Gastrocnemius medialis (tissue), 4 donors: ENCODE results near the gene WWP2. TPM values are rescaled to one million over a fixed set of nuclear protein-coding genes. Genes with fewer than 3 reads are reported as not detected.

Experiments used
- ATAC-seq, 2 donors: fragments of 150-250 bp; one replicate each; pipeline ENCODE4 v1.9.1; 2016
- DNase-seq, 2 donors: peaks; one replicate each; pipeline ENCODE4 v3.0.0-alpha.2; 2019
- H3K27ac ChIP-seq, 4 donors: fragments of 200-600 bp; sonication (generic); 1 replicate in 1 of 4; 2 replicates in 3 of 4; pipeline ENCODE4 v1.5.1; 2016 to 2018; ENCODE audit warnings: mild to moderate bottlenecking in 2 of 4, moderate library complexity in 1 of 4
- H3K27me3 ChIP-seq, 3 donors: fragments of 200-600 bp; sonication (generic) in 2 of 3; 1 replicate in 1 of 3; 2 replicates in 2 of 3; pipeline versions ENCODE4 v1.5.1 to v1.6.0; 2016 to 2019; ENCODE audit warnings: mild to moderate bottlenecking in 1 of 3, moderate library complexity in 1 of 3
- H3K36me3 ChIP-seq, 2 donors: fragments of 200-600 bp; sonication (generic) in 1 of 2; one replicate each; pipeline ENCODE4 v1.5.1; 2017 to 2018
- H3K4me1 ChIP-seq, 2 donors: fragments of 200-600 bp; sonication (generic) in 1 of 2; one replicate each; pipeline ENCODE4 v1.5.1; 2016 to 2017; ENCODE audit warnings: mild to moderate bottlenecking in 2 of 2
- H3K4me3 ChIP-seq, 4 donors: fragments of 200-600 bp; sonication (generic) in 3 of 4; 1 replicate in 1 of 4; 2 replicates in 3 of 4; pipeline ENCODE4 v1.5.1; 2016 to 2019; ENCODE audit warnings: mild to moderate bottlenecking in 2 of 4
- H3K9me3 ChIP-seq, 3 donors: fragments of 200-600 bp; sonication (generic) in 2 of 3; 1 replicate in 1 of 3; 2 replicates in 2 of 3; pipeline ENCODE4 v1.5.1; 2016 to 2019
- CTCF ChIP-seq, 5 experiments: fragments of 450-650 bp in 3 of 5; fragments of 200-600 bp in 2 of 5; sonication (generic) in 2 of 5; IDR thresholded peaks in 4 of 5; conservative IDR thresholded peaks in 1 of 5; 1 replicate in 4 of 5; 2 replicates in 1 of 5; pipeline ENCODE4 v1.5.1; 2016 to 2019; ENCODE audit warnings: antibody characterized with exemption in 5 of 5, mild to moderate bottlenecking in 3 of 5, moderate library complexity in 3 of 5
- POLR2A ChIP-seq, 2 donors: fragments of 450-650 bp; IDR thresholded peaks; one replicate each; pipeline ENCODE4 v1.6.1; 2017; ENCODE audit warnings: antibody characterized with exemption in 2 of 2, mild to moderate bottlenecking in 2 of 2, moderate library complexity in 2 of 2
- in situ Hi-C, 4 donors: fragments of 200-750 bp; cut with MboI; loops; one replicate each; pipeline versions ENCODE4 v1.15.0 to v1.8.0; 2017; ENCODE audit warnings: low sequenced_read_pairs in 4 of 4
- intact Hi-C: fragments of 100-400 bp; cut with DNase I; formaldehyde crosslinking; loops from one replicate; pipeline ENCODE4 v1.15.1; 2023; ENCODE audit warnings: low total_unique reads
- total RNA-seq, 4 donors: library from RNA; depleted of rRNA; stranded (reverse); fragments of >200 nt; gene quantifications; one replicate each; pipeline versions ENCODE4 v1.1.0 to v1.2.3, GENCODE V29; 2016

The WWP2 gene
- total RNA-seq, 4 donors from 2014 or later: 29.4 to 35.6 (median 31.8) TPM

GRCh38 chr16:69816996-69817395 is 54.9 kb downstream of the WWP2 start:
- intact Hi-C loops (no loop called here), in situ Hi-C loops (no loop called here)
- no peak for TF ChIP-seq POLR2A (IDR thresholded peaks at IDR 0.05)
- TF ChIP-seq CTCF (IDR thresholded peaks at IDR 0.05 in 4 of 5, conservative IDR thresholded peaks at IDR 0.05 in 1 of 5): no peak
- Histone ChIP-seq H3K27ac (no peak overlapping the region), H3K4me1 (peaks cover 4 to 5% of the 10 kb centered on the region in 2 donors), H3K27me3 (no peaks in the 10 kb centered on the region), H3K36me3 (no peaks in the 10 kb centered on the region), H3K9me3 (no peaks in the 10 kb centered on the region), H3K4me3 (no peak overlapping the region)
- ATAC-seq: no peak
- DNase-seq: no peak

- TF ChIP-seq CTCF (IDR thresholded peaks at IDR 0.05 in 4 of 5, conservative IDR thresholded peaks at IDR 0.05 in 1 of 5) (no peak), POLR2A (IDR thresholded peaks at IDR 0.05) (no peak)
- H3K4me1 ChIP-seq: peaks cover 8 to 10% of the 10 kb centered on the region in 2 donors
- in situ Hi-C loops: no loop called here
Observed at GRCh38 chr16:69818891-69819545, 56.9 kb downstream of the WWP2 start.

GRCh38 chr16:69820926-69821541 is 58.9 kb downstream of the WWP2 start:
- DNase-seq: peak in 1 of 2 donors; percentile 30
- Histone ChIP-seq H3K9me3 (no peaks in the 10 kb centered on the region), H3K27me3 (no peaks in the 10 kb centered on the region), H3K27ac (peak overlapping the region in 3 of 4 donors; percentile 3 to 27 (median 4)), H3K4me1 (peaks cover 8 to 10% of the 10 kb centered on the region in 2 donors), H3K4me3 (peak overlapping the region in 3 of 4 donors; percentile 2 to 22 (median 15)), H3K36me3 (no peaks in the 10 kb centered on the region)
- peak; percentile 65 to 71 for ATAC-seq
- TF ChIP-seq CTCF (IDR thresholded peaks at IDR 0.05 in 4 of 5, conservative IDR thresholded peaks at IDR 0.05 in 1 of 5) (no peak), POLR2A (IDR thresholded peaks at IDR 0.05) (no peak)
- intact Hi-C loops (no loop called here), in situ Hi-C loops (no loop called here)

More at GRCh38 chr16:69818891-69819545, 56.9 kb downstream of the WWP2 start:
- H3K27ac ChIP-seq: no peak overlapping the region
- no peaks in the 10 kb centered on the region for H3K9me3 ChIP-seq
- ATAC-seq (no peak), DNase-seq (no peak)
- no peaks in the 10 kb centered on the region for H3K36me3 ChIP-seq
- no peak overlapping the region for H3K4me3 ChIP-seq
- intact Hi-C loops: no loop called here
- no peaks in the 10 kb centered on the region for H3K27me3 ChIP-seq

- intact Hi-C loops: no loop called here
- in situ Hi-C loops: no loop called here
- H3K27me3 ChIP-seq: no peaks in the 10 kb centered on the region
- ATAC-seq (no peak), DNase-seq (no peak)
- H3K9me3 ChIP-seq: no peaks in the 10 kb centered on the region
- H3K4me1 ChIP-seq: peaks cover 8 to 10% of the 10 kb centered on the region in 2 donors
- no peak overlapping the region for H3K27ac ChIP-seq
- TF ChIP-seq CTCF (IDR thresholded peaks at IDR 0.05 in 4 of 5, conservative IDR thresholded peaks at IDR 0.05 in 1 of 5): no peak
- TF ChIP-seq POLR2A (IDR thresholded peaks at IDR 0.05): no peak
- H3K36me3 ChIP-seq: no peaks in the 10 kb centered on the region
- no peak overlapping the region for H3K4me3 ChIP-seq
Observed at GRCh38 chr16:69821844-69822173, 59.7 kb downstream of the WWP2 start.
